HepG2 (cell line): Measurements from ENCODE around the gene TM4SF5. TPM values are rescaled to one million over a fixed set of nuclear protein-coding genes. Genes with fewer than 3 reads are reported as not detected.

Source experiments
- ATAC-seq: fragments of 200-7000 bp; cut with Tn5 transposase; 3 replicates; pipeline ENCODE4 v1.9.1; 2020; ENCODE audit warnings: mild to moderate bottlenecking, moderate library complexity
- BruUV-seq: library from RNA; stranded (reverse); fragments of 400-500 nt; replicated peaks from 2 replicates; lab custom pipeline; 2021; lab: Mats Ljungman, UMichigan
- CTCF ChIA-PET: fragments of 300-600 bp; formaldehyde crosslinking; extraction: SDS; loops from one replicate; lab custom pipeline; 2021; ENCODE audit warnings: low total read pairs, inconsistent platforms, low intra/inter-chr PET ratio; lab: Yijun Ruan, JAX
- POLR2A ChIA-PET: fragments of 350-600 bp; sonication (Branson Sonifier 250); formaldehyde crosslinking; loops from one replicate; lab custom pipeline; 2020; ENCODE audit warnings: antibody characterized with exemption, inconsistent platforms; lab: Yijun Ruan, JAX
- DNase-seq: peaks from one replicate; pipeline ENCODE4 v3.0.0-alpha.2; 2015; ENCODE audit warnings: low spot score
- FAIRE-seq: peaks from 3 replicates; lab custom pipeline; 2011; peaks lifted over from hg19 to GRCh38; lab: Jason Lieb, UNC
- H2AFZ ChIP-seq: one replicate; pipeline ENCODE4 v1.6.1; 2011; ENCODE audit warnings: low read length, inconsistent platforms
- H3K27ac ChIP-seq: fragments of 300-600 bp; 3 replicates; pipeline ENCODE4 v1.8.0; 2011; ENCODE audit warnings: mixed run types, mild to moderate bottlenecking, mixed read lengths, low read length, inconsistent platforms; ENCODE audit not compliant: insufficient read depth; ENCODE audit errors: extremely low read length
- H3K27me3 ChIP-seq, 2 experiments: fragments of 200-600 bp in 1 of 2; 2 replicates in 1 of 2; 3 replicates in 1 of 2; pipeline versions ENCODE4 v1.6.0 to v1.8.0; 2011; ENCODE audit warnings: low read length in 2 of 2, mild to moderate bottlenecking in 2 of 2, moderate library complexity in 2 of 2, inconsistent platforms in 1 of 2; ENCODE audit not compliant: insufficient read depth in 2 of 2, control insufficient read depth in 1 of 2
- H3K36me3 ChIP-seq, 2 experiments: fragments of 200-600 bp in 1 of 2; replicated peaks in 1 of 2; 2 replicates in 1 of 2; 3 replicates in 1 of 2; pipeline versions ENCODE4 v1.5.1 to v1.8.0; 2011; ENCODE audit warnings: low read length in 2 of 2, inconsistent platforms in 1 of 2; ENCODE audit not compliant: insufficient read depth in 2 of 2, control insufficient read depth in 1 of 2
- H3K4me1 ChIP-seq: 2 replicates; pipeline ENCODE4 v1.5.1; 2012; ENCODE audit warnings: low read length, inconsistent platforms; ENCODE audit not compliant: insufficient read depth
- H3K4me2 ChIP-seq: 2 replicates; pipeline ENCODE4 v1.6.0; 2011; ENCODE audit warnings: low read depth, low read length, inconsistent platforms
- H3K4me3 ChIP-seq, 3 experiments: fragments of 200-600 bp in 1 of 3; sonication (generic), shearing (Covaris generic) in 1 of 3; replicated peaks in 1 of 3; 2 replicates each; pipeline ENCODE4 v1.5.1; 2011 to 2016; ENCODE audit warnings: low read length in 3 of 3, inconsistent platforms in 2 of 3, low read depth in 2 of 3, mild to moderate bottlenecking in 2 of 3, control low read depth in 1 of 3, mixed read lengths in 1 of 3; ENCODE audit not compliant: insufficient read depth in 1 of 3
- H3K79me2 ChIP-seq: one replicate; pipeline ENCODE4 v1.6.1; 2011; ENCODE audit warnings: low read length, inconsistent platforms; ENCODE audit not compliant: insufficient read depth
- H3K9ac ChIP-seq: 2 replicates; pipeline ENCODE4 v1.6.0; 2011; ENCODE audit warnings: mild to moderate bottlenecking, low read depth, low read length, inconsistent platforms; ENCODE audit not compliant: insufficient read depth
- H3K9me3 ChIP-seq: 2 replicates; pipeline ENCODE4 v1.5.1; 2012; ENCODE audit warnings: mild to moderate bottlenecking, low read length
- H4K20me1 ChIP-seq: 2 replicates; pipeline ENCODE4 v1.6.0; 2011; ENCODE audit warnings: inconsistent platforms, mild to moderate bottlenecking, low read length, moderate library complexity; ENCODE audit not compliant: insufficient read depth
- CREM ChIP-seq, 2 experiments: sonication (generic) in 1 of 2; formaldehyde crosslinking in 1 of 2; IDR thresholded peaks; 2 replicates each; pipeline versions ENCODE4 v1.4.0 to v1.6.1; 2016 to 2020; ENCODE audit warnings: antibody characterized with exemption in 1 of 2, mild to moderate bottlenecking in 1 of 2, missing genetic modification reagents in 1 of 2
- NCOA1 ChIP-seq: sonication (generic); formaldehyde crosslinking; IDR thresholded peaks from 2 replicates; pipeline ENCODE4 v1.9.0; 2021; ENCODE audit warnings: missing genetic modification reagents
- RXRA ChIP-seq: sonication (generic); formaldehyde crosslinking; IDR thresholded peaks from 2 replicates; pipeline ENCODE4 v1.5.1; 2020; ENCODE audit warnings: missing genetic modification reagents
- SMC3 ChIP-seq: IDR thresholded peaks from 2 replicates; pipeline ENCODE4 v1.6.1; 2011; ENCODE audit warnings: low read length, improper control_type of control experiment
- ZSCAN20 ChIP-seq: sonication (generic); formaldehyde crosslinking; IDR thresholded peaks from 2 replicates; pipeline ENCODE4 v1.4.0; 2020; ENCODE audit warnings: missing genetic modification reagents, mild to moderate bottlenecking, borderline replicate concordance
- WGBS: methylation state at CpG from one replicate; pipeline ENCODE4 v1.1.6; 2017; ENCODE audit warnings: low lambda C conversion rate; 5-methylcytosine and 5-hydroxymethylcytosine counted together
- in situ Hi-C: cut with HindIII; loops from 2 replicates; pipeline ENCODE4 v1.10.0; 2017; ENCODE audit warnings: low pct_unique_long_range_greater_than_20kb; ENCODE audit not compliant: extremely low pct_ligation_motif_present
- intact Hi-C: fragments of 100-400 bp; cut with micrococcal nuclease; formaldehyde crosslinking; loops from one replicate; pipeline ENCODE4 v1.10.0; 2022; ENCODE audit not compliant: unreplicated experiment
- polyA plus RNA-seq, 8 experiments: library from polyadenylated mRNA; depleted of rRNA in 3 of 8; stranded (reverse) in 7 of 8; unstranded in 1 of 8; fragments of >200 nt; fragmentation: Illumina TruSeq in 4 of 8; extraction: Trizol in 4 of 8; gene quantifications; 2 replicates each; pipeline versions ENCODE4 v1.2.1 to v1.2.3, GENCODE V29; 2011 to 2016; ENCODE audit warnings: low read depth in 4 of 8, missing spikeins in 1 of 8, mixed read lengths in 1 of 8; ENCODE audit not compliant: insufficient read depth in 1 of 8
- total RNA-seq, 5 experiments: library from RNA; depleted of rRNA; stranded (reverse); fragments of >200 nt; fragmentation: Illumina TruSeq; extraction: Trizol; gene quantifications; 2 replicates each; pipeline ENCODE4 v1.2.3, GENCODE V29; 2016; ENCODE audit warnings: low read depth in 1 of 5
- TF ChIP-seq, protein P1 (sequence below): sonication (generic); formaldehyde crosslinking; IDR thresholded peaks from one replicate; pipeline ENCODE4 v1.5.1; 2020; ENCODE audit warnings: mild to moderate bottlenecking, missing genetic modification reagents; ENCODE audit errors: not compliant biosample characterization
- TF ChIP-seq, protein P2 (sequence below): sonication (generic); formaldehyde crosslinking; IDR thresholded peaks from 2 replicates; pipeline ENCODE4 v1.5.1; 2020; ENCODE audit warnings: missing genetic modification reagents, mild to moderate bottlenecking, borderline replicate concordance
- TF ChIP-seq, protein P3 (sequence below): sonication (generic); formaldehyde crosslinking; conservative IDR thresholded peaks from 2 replicates; pipeline ENCODE4 v1.8.0; 2022; ENCODE audit warnings: mild to moderate bottlenecking, moderate library complexity, missing genetic modification reagents
- TF ChIP-seq, protein P4 (sequence below): sonication (generic); formaldehyde crosslinking; conservative IDR thresholded peaks from 2 replicates; pipeline ENCODE4 v1.8.0; 2022; ENCODE audit warnings: missing genetic modification reagents
- TF ChIP-seq, protein P5 (sequence below): sonication (generic); formaldehyde crosslinking; IDR thresholded peaks from 2 replicates; pipeline ENCODE4 v1.4.0; 2020; ENCODE audit warnings: missing genetic modification reagents

The TM4SF5 gene
- total and polyA plus RNA-seq, 2 of the 13 experiments (the other 11 are each of a cell fraction or from before 2014, with no cell fraction given) = 30.1 to 126 TPM

DNA sequence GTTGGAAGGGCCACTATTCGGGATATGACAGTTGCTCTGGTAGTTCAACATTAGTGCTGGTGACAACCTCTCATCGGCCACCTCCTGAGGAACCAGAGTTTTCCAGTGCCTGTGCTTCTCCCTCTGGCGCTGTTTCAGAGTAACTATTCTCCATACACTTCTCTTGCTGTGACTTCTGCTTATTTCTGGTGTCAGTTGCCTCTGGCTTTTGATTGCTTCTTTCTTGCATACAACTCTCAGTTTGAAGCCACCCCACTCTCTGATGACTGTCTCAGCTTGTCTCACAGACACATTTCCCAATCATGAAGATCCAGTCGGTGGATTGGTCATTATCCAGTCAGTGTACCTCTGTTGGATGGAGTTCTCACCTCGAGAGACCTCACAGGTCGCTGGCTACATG lies 3.4 kb upstream of the TM4SF5 start:
- intact Hi-C loops = no loop called here
- Histone ChIP-seq H4K20me1 (no peaks in the 10 kb centered on the region), H3K79me2 (peaks cover 20% of the 10 kb centered on the region), H3K4me3 (no peak overlapping the region), H3K9me3 (no peaks in the 10 kb centered on the region), H3K36me3 (no peaks in the 10 kb centered on the region; a peak in 1 of 5 replicates), H3K27ac (peak overlapping the region; percentile 20), H3K4me1 (peaks cover 51% of the 10 kb centered on the region), H3K27me3 (no peaks in the 10 kb centered on the region; a peak in 1 of 5 replicates), H3K4me2 (no peak overlapping the region), H3K9ac (no peak overlapping the region), H2AFZ (peak overlapping the region; percentile 22)
- in situ Hi-C loops = no loop called here
- ChIA-PET POLR2A (no interaction called here), CTCF (no interaction called here)
- no peak for DNase-seq
- ATAC-seq = no peak
- no peak for FAIRE-seq
- 82% methylated on average over 6 of the region's 6 CpGs for WGBS
- no TSS peak for BruUV-seq
- TF ChIP-seq, protein P1, sequence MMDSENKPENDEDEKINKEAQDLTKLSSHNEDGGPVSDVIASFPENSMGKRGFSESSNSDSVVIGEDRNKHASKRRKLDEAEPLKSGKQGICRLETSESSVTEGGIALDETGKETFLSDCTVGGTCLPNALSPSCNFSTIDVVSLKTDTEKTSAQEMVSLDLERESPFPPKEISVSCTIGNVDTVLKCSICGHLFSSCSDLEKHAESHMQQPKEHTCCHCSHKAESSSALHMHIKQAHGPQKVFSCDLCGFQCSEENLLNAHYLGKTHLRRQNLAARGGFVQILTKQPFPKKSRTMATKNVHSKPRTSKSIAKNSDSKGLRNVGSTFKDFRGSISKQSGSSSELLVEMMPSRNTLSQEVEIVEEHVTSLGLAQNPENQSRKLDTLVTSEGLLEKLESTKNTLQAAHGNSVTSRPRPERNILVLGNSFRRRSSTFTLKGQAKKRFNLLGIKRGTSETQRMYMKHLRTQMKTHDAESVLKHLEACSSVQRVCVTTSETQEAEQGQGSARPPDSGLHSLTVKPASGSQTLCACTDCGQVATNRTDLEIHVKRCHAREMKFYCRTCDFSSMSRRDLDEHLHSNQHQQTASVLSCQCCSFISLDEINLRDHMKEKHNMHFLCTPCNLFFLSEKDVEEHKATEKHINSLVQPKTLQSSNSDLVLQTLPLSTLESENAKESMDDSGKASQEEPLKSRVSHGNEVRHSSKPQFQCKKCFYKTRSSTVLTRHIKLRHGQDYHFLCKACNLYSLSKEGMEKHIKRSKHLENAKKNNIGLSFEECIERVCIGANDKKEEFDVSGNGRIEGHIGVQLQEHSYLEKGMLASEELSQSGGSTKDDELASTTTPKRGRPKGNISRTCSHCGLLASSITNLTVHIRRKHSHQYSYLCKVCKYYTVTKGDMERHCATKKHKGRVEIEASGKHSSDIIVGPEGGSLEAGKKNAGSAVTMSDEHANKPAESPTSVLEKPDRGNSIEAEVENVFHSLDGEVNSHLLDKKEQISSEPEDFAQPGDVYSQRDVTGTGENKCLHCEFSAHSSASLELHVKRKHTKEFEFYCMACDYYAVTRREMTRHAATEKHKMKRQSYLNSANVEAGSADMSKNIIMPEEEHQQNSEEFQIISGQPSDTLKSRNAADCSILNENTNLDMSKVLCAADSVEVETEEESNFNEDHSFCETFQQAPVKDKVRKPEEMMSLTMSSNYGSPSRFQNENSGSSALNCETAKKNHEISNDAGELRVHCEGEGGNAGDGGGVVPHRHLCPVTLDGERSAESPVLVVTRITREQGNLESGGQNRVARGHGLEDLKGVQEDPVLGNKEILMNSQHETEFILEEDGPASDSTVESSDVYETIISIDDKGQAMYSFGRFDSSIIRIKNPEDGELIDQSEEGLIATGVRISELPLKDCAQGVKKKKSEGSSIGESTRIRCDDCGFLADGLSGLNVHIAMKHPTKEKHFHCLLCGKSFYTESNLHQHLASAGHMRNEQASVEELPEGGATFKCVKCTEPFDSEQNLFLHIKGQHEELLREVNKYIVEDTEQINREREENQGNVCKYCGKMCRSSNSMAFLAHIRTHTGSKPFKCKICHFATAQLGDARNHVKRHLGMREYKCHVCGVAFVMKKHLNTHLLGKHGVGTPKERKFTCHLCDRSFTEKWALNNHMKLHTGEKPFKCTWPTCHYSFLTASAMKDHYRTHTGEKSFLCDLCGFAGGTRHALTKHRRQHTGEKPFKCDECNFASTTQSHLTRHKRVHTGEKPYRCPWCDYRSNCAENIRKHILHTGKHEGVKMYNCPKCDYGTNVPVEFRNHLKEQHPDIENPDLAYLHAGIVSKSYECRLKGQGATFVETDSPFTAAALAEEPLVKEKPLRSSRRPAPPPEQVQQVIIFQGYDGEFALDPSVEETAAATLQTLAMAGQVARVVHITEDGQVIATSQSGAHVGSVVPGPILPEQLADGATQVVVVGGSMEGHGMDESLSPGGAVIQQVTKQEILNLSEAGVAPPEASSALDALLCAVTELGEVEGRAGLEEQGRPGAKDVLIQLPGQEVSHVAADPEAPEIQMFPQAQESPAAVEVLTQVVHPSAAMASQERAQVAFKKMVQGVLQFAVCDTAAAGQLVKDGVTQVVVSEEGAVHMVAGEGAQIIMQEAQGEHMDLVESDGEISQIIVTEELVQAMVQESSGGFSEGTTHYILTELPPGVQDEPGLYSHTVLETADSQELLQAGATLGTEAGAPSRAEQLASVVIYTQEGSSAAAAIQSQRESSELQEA = no peak
- TF ChIP-seq, protein P2, sequence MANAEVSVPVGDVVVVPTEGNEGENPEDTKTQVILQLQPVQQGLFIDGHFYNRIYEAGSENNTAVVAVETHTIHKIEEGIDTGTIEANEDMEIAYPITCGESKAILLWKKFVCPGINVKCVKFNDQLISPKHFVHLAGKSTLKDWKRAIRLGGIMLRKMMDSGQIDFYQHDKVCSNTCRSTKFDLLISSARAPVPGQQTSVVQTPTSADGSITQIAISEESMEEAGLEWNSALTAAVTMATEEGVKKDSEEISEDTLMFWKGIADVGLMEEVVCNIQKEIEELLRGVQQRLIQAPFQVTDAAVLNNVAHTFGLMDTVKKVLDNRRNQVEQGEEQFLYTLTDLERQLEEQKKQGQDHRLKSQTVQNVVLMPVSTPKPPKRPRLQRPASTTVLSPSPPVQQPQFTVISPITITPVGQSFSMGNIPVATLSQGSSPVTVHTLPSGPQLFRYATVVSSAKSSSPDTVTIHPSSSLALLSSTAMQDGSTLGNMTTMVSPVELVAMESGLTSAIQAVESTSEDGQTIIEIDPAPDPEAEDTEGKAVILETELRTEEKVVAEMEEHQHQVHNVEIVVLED = no peak
- TF ChIP-seq CREM (IDR thresholded peaks at IDR 0.05) = no peak
- no peak for TF ChIP-seq CREM (CRISPR knock-in tag; IDR thresholded peaks at IDR 0.05)
- no peak for TF ChIP-seq NCOA1 (CRISPR knock-in tag)
- TF ChIP-seq, protein P3, sequence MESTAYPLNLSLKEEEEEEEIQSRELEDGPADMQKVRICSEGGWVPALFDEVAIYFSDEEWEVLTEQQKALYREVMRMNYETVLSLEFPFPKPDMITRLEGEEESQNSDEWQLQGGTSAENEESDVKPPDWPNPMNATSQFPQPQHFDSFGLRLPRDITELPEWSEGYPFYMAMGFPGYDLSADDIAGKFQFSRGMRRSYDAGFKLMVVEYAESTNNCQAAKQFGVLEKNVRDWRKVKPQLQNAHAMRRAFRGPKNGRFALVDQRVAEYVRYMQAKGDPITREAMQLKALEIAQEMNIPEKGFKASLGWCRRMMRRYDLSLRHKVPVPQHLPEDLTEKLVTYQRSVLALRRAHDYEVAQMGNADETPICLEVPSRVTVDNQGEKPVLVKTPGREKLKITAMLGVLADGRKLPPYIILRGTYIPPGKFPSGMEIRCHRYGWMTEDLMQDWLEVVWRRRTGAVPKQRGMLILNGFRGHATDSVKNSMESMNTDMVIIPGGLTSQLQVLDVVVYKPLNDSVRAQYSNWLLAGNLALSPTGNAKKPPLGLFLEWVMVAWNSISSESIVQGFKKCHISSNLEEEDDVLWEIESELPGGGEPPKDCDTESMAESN (CRISPR knock-in tag) = no peak
- TF ChIP-seq SMC3 = no peak
- TF ChIP-seq RXRA = no peak
- TF ChIP-seq, protein P4, sequence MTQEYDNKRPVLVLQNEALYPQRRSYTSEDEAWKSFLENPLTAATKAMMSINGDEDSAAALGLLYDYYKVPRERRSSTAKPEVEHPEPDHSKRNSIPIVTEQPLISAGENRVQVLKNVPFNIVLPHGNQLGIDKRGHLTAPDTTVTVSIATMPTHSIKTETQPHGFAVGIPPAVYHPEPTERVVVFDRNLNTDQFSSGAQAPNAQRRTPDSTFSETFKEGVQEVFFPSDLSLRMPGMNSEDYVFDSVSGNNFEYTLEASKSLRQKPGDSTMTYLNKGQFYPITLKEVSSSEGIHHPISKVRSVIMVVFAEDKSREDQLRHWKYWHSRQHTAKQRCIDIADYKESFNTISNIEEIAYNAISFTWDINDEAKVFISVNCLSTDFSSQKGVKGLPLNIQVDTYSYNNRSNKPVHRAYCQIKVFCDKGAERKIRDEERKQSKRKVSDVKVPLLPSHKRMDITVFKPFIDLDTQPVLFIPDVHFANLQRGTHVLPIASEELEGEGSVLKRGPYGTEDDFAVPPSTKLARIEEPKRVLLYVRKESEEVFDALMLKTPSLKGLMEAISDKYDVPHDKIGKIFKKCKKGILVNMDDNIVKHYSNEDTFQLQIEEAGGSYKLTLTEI = no peak
- TF ChIP-seq ZSCAN20 = no peak
- TF ChIP-seq, protein P5, sequence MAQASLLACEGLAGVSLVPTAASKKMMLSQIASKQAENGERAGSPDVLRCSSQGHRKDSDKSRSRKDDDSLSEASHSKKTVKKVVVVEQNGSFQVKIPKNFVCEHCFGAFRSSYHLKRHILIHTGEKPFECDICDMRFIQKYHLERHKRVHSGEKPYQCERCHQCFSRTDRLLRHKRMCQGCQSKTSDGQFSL (CRISPR knock-in tag) = no peak
